Thoracic aorta (tissue), 2 donors: Measurements from ENCODE around the gene GABBR2. TPM values are rescaled to one million over a fixed set of nuclear protein-coding genes. Genes with fewer than 3 reads are reported as not detected.

Source experiments
- ATAC-seq: fragments of 150-250 bp; one replicate; pipeline ENCODE4 v1.8.0; 2017; ENCODE audit warnings: low read depth; ENCODE audit not compliant: insufficient number of reproducible peaks, low FRiP score
- DNase-seq: peaks from one replicate; pipeline ENCODE4 v3.0.0-alpha.2; 2020; ENCODE audit warnings: low spot score
- H3K27ac ChIP-seq, 2 donors: fragments of 200-600 bp; sonication (generic); 1 replicate in 1 of 2; 2 replicates in 1 of 2; pipeline ENCODE4 v1.5.1; 2016; ENCODE audit warnings: mild to moderate bottlenecking in 2 of 2, moderate library complexity in 2 of 2
- H3K27me3 ChIP-seq: fragments of 200-600 bp; sonication (generic); replicated peaks from 2 replicates; pipeline ENCODE4 v1.6.0; 2016; ENCODE audit warnings: mild to moderate bottlenecking; ENCODE audit not compliant: insufficient read depth
- H3K36me3 ChIP-seq: fragments of 200-600 bp; sonication (generic); one replicate; pipeline ENCODE4 v1.5.1; 2016
- H3K4me1 ChIP-seq, 2 donors: fragments of 200-600 bp; sonication (generic); 1 replicate in 1 of 2; 2 replicates in 1 of 2; pipeline versions ENCODE4 v1.5.1 to v1.6.0; 2016; ENCODE audit warnings: low read depth in 2 of 2, mild to moderate bottlenecking in 1 of 2; ENCODE audit not compliant: control insufficient read depth in 1 of 2
- H3K4me3 ChIP-seq: fragments of 200-600 bp; sonication (generic); 2 replicates; pipeline ENCODE4 v1.5.1; 2016; ENCODE audit warnings: mild to moderate bottlenecking
- H3K9me3 ChIP-seq: fragments of 200-600 bp; sonication (generic); 2 replicates; pipeline ENCODE4 v1.5.1; 2016
- total RNA-seq, 2 donors: library from RNA; depleted of rRNA; stranded (reverse); fragments of >200 nt; gene quantifications; one replicate each; pipeline versions ENCODE4 v1.1.0 to v1.2.3, GENCODE V29; 2016
- TF ChIP-seq, protein P1 (sequence below): fragments of 200-600 bp; sonication (generic); IDR thresholded peaks from one replicate; pipeline ENCODE4 v1.5.1; 2019; ENCODE audit warnings: antibody characterized with exemption

The GABBR2 gene
- total RNA-seq, 2 donors from 2014 or later = not detected

DNA sequence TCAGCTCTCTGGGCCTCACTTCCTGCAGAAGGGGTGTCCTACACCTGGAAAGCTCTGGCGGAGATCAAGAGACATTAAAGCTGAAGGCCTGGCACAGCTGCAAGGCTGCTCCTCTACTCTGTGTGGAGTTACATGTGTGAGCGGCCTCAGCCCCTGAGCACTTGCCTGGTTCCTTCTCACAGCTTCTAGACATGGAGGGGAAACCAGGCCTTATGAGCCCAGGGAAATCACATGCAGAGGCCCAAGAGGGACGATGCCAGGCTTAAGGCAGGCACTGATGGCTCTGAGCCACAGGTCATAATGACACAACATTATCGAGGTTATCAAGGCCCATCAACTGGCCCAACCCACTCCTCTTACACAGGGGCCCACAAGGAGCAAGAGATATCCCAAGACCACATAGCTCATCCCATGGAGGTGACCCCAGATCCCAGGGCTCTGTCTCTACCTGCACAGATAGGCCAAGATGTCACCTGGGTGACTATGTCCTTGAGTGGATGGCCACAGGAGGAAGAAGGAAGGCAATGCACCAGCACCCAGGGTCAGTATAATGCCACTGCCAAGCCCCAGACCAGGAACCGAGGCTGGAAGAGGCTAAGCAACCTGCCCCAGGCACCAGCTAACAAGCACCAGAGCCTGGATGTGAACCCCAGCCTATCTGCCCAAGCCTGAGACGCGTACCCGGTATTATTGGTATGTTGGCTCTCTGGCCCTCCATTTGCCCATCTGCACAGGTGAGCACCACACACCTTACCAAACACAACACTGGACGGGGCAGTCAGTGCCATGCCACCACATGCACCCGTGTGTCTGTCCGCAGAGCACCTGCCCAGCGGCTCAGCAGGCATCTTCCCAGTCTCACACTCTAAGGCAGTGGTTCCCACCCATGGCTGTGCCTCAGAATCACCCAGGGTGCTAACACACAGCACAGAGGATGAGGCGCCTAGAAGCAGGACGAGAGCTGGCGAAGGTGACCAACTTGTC, 143.3 kb downstream of the GABBR2 start:
- Histone ChIP-seq H3K4me3 (no peak overlapping the region), H3K9me3 (no peaks in the 10 kb centered on the region), H3K27me3 (no peaks in the 10 kb centered on the region), H3K27ac (no peak overlapping the region), H3K4me1 (no peaks in the 10 kb centered on the region), H3K36me3 (no peaks in the 10 kb centered on the region)
- no peak for DNase-seq
- TF ChIP-seq, protein P1, sequence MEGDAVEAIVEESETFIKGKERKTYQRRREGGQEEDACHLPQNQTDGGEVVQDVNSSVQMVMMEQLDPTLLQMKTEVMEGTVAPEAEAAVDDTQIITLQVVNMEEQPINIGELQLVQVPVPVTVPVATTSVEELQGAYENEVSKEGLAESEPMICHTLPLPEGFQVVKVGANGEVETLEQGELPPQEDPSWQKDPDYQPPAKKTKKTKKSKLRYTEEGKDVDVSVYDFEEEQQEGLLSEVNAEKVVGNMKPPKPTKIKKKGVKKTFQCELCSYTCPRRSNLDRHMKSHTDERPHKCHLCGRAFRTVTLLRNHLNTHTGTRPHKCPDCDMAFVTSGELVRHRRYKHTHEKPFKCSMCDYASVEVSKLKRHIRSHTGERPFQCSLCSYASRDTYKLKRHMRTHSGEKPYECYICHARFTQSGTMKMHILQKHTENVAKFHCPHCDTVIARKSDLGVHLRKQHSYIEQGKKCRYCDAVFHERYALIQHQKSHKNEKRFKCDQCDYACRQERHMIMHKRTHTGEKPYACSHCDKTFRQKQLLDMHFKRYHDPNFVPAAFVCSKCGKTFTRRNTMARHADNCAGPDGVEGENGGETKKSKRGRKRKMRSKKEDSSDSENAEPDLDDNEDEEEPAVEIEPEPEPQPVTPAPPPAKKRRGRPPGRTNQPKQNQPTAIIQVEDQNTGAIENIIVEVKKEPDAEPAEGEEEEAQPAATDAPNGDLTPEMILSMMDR = no peak
- ATAC-seq = no peak

DNA sequence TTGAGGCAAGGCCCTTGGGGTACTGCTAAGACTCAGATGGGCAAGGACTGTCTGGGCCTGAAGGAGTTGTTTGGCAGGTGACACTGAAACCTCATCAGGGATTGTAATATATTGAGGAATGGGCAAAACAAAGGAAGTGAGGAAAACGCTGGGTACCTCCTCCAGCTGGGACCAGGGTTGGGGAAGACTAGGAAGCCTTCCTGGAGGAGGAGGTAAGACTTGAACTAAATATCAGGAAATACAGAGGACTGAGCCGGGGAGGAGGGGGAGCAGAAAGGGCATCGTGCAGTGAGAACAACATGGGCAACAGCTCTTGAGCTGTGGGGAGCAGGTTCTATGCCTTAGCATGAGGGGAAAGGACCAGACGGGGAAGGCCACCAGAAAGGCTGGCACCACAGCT, 144.0 kb downstream of the GABBR2 start:
- ATAC-seq (no peak), DNase-seq (no peak)
- TF ChIP-seq, protein P1 = no peak
- Histone ChIP-seq H3K4me3 (no peak overlapping the region), H3K27me3 (no peaks in the 10 kb centered on the region), H3K4me1 (no peaks in the 10 kb centered on the region), H3K9me3 (no peaks in the 10 kb centered on the region), H3K27ac (no peak overlapping the region), H3K36me3 (no peaks in the 10 kb centered on the region)

DNA sequence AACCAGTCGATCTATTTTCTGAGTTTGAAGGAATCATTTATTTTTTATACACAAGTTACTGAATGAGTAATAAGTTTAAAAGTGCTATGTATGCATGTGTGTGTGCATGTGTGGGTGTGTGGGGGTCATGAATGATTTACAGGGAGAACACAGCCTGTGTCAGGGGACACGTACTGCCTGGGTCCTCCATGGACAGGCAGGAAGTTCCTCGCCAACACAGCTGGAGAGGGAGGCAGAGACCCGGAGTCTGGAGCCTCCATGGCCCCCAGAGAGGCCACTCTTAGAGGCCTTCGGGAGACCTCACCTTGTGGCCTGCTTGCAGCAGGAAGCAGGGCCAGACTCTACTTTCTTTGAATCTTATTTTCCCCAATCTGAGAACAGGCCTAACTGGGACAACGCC, 144.7 kb downstream of the GABBR2 start:
- Histone ChIP-seq H3K27ac (no peak overlapping the region), H3K4me3 (no peak overlapping the region), H3K9me3 (no peaks in the 10 kb centered on the region), H3K4me1 (no peaks in the 10 kb centered on the region), H3K36me3 (no peaks in the 10 kb centered on the region), H3K27me3 (no peaks in the 10 kb centered on the region)
- no peak for ATAC-seq
- DNase-seq = no peak
- TF ChIP-seq, protein P1 = no peak

DNA sequence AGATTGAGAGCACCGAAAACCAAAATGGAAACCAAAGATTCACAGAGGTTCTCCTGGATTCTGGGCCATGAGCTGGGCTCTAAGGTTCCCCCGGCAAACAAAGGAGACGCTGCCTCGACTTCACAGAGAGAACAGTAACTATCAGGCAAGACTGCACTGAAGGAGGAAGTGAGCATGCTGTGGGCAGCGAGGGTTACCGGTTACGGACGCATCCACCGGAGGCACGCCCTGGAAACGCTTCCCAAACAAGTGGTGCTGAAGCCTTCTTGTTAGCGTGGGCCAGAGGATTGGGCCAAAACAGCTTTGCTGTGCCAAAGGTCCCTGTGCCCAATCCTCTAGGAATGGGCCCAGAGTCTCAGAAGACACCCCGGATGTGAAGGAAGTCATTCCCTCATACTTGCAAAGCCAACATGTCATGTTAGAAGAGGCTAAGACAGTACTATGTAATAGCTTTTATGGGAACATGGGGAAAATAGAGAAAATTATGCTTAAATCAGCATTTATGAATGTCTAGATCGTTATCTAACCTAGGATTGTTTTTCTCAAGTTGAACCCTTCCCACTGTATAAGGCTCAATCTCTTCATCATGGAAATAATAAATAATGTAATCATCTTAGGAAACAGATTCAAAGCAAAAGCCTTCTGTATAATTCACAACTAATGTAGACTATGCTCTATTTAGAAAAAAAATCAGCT, 145.4 kb downstream of the GABBR2 start:
- no peak for ATAC-seq
- H3K27me3 ChIP-seq = no peaks in the 10 kb centered on the region
- H3K4me1 ChIP-seq = no peaks in the 10 kb centered on the region
- no peaks in the 10 kb centered on the region for H3K9me3 ChIP-seq
- no peaks in the 10 kb centered on the region for H3K36me3 ChIP-seq
- H3K27ac ChIP-seq = no peak overlapping the region
- TF ChIP-seq, protein P1 = no peak
- no peak overlapping the region for H3K4me3 ChIP-seq
- no peak for DNase-seq

DNA sequence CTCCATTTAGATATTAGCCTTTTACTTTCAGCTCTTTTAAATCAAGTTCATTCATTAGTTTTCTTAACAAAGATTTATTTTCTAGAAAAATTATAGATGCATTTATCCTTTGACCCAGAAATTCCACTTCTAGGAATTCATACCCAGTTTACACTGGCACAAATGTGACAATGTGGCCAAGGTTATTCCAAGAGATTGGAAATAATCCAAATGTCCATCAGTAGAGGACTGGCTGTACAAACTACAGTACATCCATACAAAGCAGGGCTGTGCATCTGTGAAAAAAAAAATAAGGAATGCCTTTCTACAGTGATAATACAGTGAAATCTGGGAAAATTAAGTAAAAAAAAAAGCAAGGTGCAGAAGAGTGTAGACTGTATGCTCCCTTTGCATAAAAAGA, 149.2 kb downstream of the GABBR2 start:
- no peak for DNase-seq
- ATAC-seq = no peak
- TF ChIP-seq, protein P1 = no peak
- H3K36me3 ChIP-seq = no peaks in the 10 kb centered on the region
- H3K27me3 ChIP-seq = no peaks in the 10 kb centered on the region
- H3K4me1 ChIP-seq = no peaks in the 10 kb centered on the region
- no peaks in the 10 kb centered on the region for H3K9me3 ChIP-seq
- no peak overlapping the region for H3K4me3 ChIP-seq
- H3K27ac ChIP-seq = no peak overlapping the region
